K562 (cell line): ENCODE results near the gene LMLN. TPM values are rescaled to one million over a fixed set of nuclear protein-coding genes. Genes with fewer than 3 reads are reported as not detected.
"Not testable (repeated sequence)": the region's sequence is repeated elsewhere in the genome, so short reads cannot be mapped to it uniquely, and the experiment has no call there.

Source experiments
- ATAC-seq: fragments of 200-7000 bp; cut with Tn5 transposase; 3 replicates; pipeline ENCODE4 v1.9.1; 2020; ENCODE audit warnings: moderate library complexity
- BruUV-seq: library from RNA; stranded (reverse); fragments of 400-500 nt; replicated peaks from 2 replicates; lab custom pipeline; 2021; lab: Mats Ljungman, UMichigan
- CTCF ChIA-PET: fragments of 300-600 bp; formaldehyde crosslinking; extraction: SDS; loops from one replicate; lab custom pipeline; 2021; ENCODE audit warnings: low intra/inter-chr PET ratio; lab: Yijun Ruan, JAX
- POLR2A ChIA-PET: fragments of 300-600, 350-650 bp; sonication (Branson Sonifier 250); formaldehyde crosslinking; extraction: SDS; loops from one replicate; lab custom pipeline; 2021; ENCODE audit warnings: antibody characterized with exemption, inconsistent platforms; lab: Yijun Ruan, JAX
- DNase-seq, 4 experiments: peaks; one replicate each; pipeline versions ENCODE4 v3.0.0 to v3.0.0-alpha.2; 2011 to 2018; ENCODE audit warnings: low spot score in 3 of 4, mixed read lengths in 3 of 4; ENCODE audit errors: extremely low read depth in 1 of 4
- FAIRE-seq: peaks from 2 replicates; lab custom pipeline; 2011; peaks lifted over from hg19 to GRCh38; lab: Jason Lieb, UNC
- H2AFZ ChIP-seq: 2 replicates; pipeline ENCODE4 v1.6.0; 2011; ENCODE audit warnings: low read depth, low read length, control low read depth, inconsistent platforms
- H3K27ac ChIP-seq: fragments of 200-600 bp; 3 replicates; pipeline ENCODE4 v1.8.0; 2011; ENCODE audit warnings: low read depth, mild to moderate bottlenecking, control low read depth, inconsistent platforms, low read length, moderate library complexity, mixed read lengths; ENCODE audit errors: extremely low read depth
- H3K27me3 ChIP-seq, 2 experiments: fragments of 300-600 bp in 1 of 2; 2 replicates in 1 of 2; 3 replicates in 1 of 2; pipeline versions ENCODE4 v1.6.0 to v1.8.0; 2011; ENCODE audit warnings: inconsistent platforms in 2 of 2, low read length in 2 of 2, mild to moderate bottlenecking in 1 of 2, mixed read lengths in 1 of 2, moderate library complexity in 1 of 2; ENCODE audit not compliant: control insufficient read depth in 2 of 2, insufficient read depth in 2 of 2
- H3K36me3 ChIP-seq: fragments of 300-600 bp; 3 replicates; pipeline ENCODE4 v1.8.0; 2011; ENCODE audit warnings: mild to moderate bottlenecking, low read length, inconsistent platforms; ENCODE audit not compliant: control insufficient read depth, insufficient read depth
- H3K4me1 ChIP-seq, 2 experiments: fragments of 200-600 bp in 1 of 2; replicated peaks in 1 of 2; 2 replicates in 1 of 2; 3 replicates in 1 of 2; pipeline versions ENCODE4 v1.5.1 to v1.8.0; 2011; ENCODE audit warnings: inconsistent platforms in 2 of 2, low read length in 2 of 2, mild to moderate bottlenecking in 1 of 2, mixed read lengths in 1 of 2, moderate library complexity in 1 of 2; ENCODE audit not compliant: control insufficient read depth in 2 of 2, insufficient read depth in 2 of 2
- H3K4me2 ChIP-seq: 2 replicates; pipeline ENCODE4 v1.6.1; 2011; ENCODE audit warnings: low read length, control low read depth, inconsistent platforms, mixed read lengths; ENCODE audit not compliant: insufficient read depth
- H3K4me3 ChIP-seq: fragments of 200-600 bp; sonication (generic), shearing (Covaris generic); 2 replicates; pipeline ENCODE4 v1.5.1; 2016; ENCODE audit warnings: control low read depth, inconsistent platforms
- H3K79me2 ChIP-seq: fragments of 200-600 bp; 3 replicates; pipeline ENCODE4 v1.8.0; 2011; ENCODE audit warnings: low read length, inconsistent platforms; ENCODE audit not compliant: control insufficient read depth, insufficient read depth
- H3K9ac ChIP-seq, 2 experiments: 2 replicates each; pipeline versions ENCODE4 v1.6.0 to v1.6.1; 2011; ENCODE audit warnings: low read depth in 2 of 2, low read length in 2 of 2, control low read depth in 1 of 2, inconsistent platforms in 1 of 2, mild to moderate bottlenecking in 1 of 2, mixed read lengths in 1 of 2; ENCODE audit not compliant: insufficient read depth in 1 of 2
- H3K9me1 ChIP-seq: one replicate; pipeline ENCODE4 v1.6.0; 2011; ENCODE audit warnings: inconsistent platforms, mild to moderate bottlenecking, low read length, moderate library complexity; ENCODE audit not compliant: control insufficient read depth, insufficient read depth
- H3K9me3 ChIP-seq: replicated peaks from 2 replicates; pipeline ENCODE4 v1.5.1; 2011; ENCODE audit warnings: low read depth, low read length, inconsistent platforms; ENCODE audit not compliant: control insufficient read depth, insufficient read depth
- H4K20me1 ChIP-seq: replicated peaks from 2 replicates; pipeline ENCODE4 v1.6.1; 2011; ENCODE audit warnings: low read length, inconsistent platforms, mixed read lengths; ENCODE audit not compliant: control insufficient read depth, insufficient read depth
- BCOR ChIP-seq: fragments of 450-650 bp; IDR thresholded peaks from 2 replicates; pipeline ENCODE4 v1.6.1; 2016
- JUNB ChIP-seq: fragments of 450-650 bp; formaldehyde crosslinking; conservative IDR thresholded peaks from 2 replicates; pipeline ENCODE4 v1.4.0; 2020; ENCODE audit warnings: mild to moderate bottlenecking
- KDM1A ChIP-seq, 2 experiments: fragments of 450-650 bp; IDR thresholded peaks; 2 replicates each; pipeline ENCODE4 v1.6.1; 2016; ENCODE audit warnings: mild to moderate bottlenecking in 2 of 2
- U2AF2 ChIP-seq: fragments of 200-400 bp; formaldehyde crosslinking; optimal IDR thresholded peaks from 2 replicates; pipeline ENCODE3; 2017; ENCODE audit warnings: low read depth, mild to moderate bottlenecking, low read length
- ZNF146 ChIP-seq: IDR thresholded peaks from one replicate; pipeline ENCODE4 v1.6.1; 2018; ENCODE audit warnings: missing compliant biosample characterization; ENCODE audit not compliant: unreplicated experiment
- WGBS: fragments of 100-300 bp; shearing (Covaris generic); methylation state at CpG from one replicate; pipeline ENCODE4 v1.1.6; 2016; ENCODE audit warnings: low coverage, mixed read lengths; ENCODE audit not compliant: insufficient coverage; ENCODE audit errors: missing lambda C conversion rate; 5-methylcytosine and 5-hydroxymethylcytosine counted together
- in situ Hi-C: fragments of 300-500 bp; cut with MboI; formaldehyde crosslinking; loops from 4 replicates; pipeline ENCODE4 v1.15.0; 2018; ENCODE audit warnings: inconsistent platforms, mixed read lengths
- intact Hi-C: fragments of 100-400 bp; cut with micrococcal nuclease; formaldehyde crosslinking; loops from 2 replicates; pipeline ENCODE4 v1.14.2; 2022
- polyA plus RNA-seq, 8 experiments: library from polyadenylated mRNA; depleted of rRNA in 4 of 8; stranded (reverse) in 5 of 8; unstranded in 3 of 8; fragments of >200 nt; fragmentation: Nextera tagmentation in 2 of 8; fragmentation: Illumina TruSeq in 1 of 8; extraction: Ambion mirVana in 2 of 8; extraction: Trizol in 1 of 8; gene quantifications; 2 replicates each; pipeline versions ENCODE4 v1.2.1 to v1.2.3, GENCODE V29; 2011 to 2014; ENCODE audit warnings: inconsistent platforms in 1 of 8, missing spikeins in 1 of 8
- total RNA-seq, 7 experiments: library from RNA; depleted of rRNA in 6 of 7; stranded (reverse); fragments of >200 nt in 6 of 7; fragmentation: Illumina TruSeq in 2 of 7; extraction: Trizol in 2 of 7; gene quantifications; 2 replicates each; pipeline versions ENCODE4 v1.2.1 to v1.2.3, GENCODE V29; 2011 to 2021; ENCODE audit warnings: low replicate concordance in 1 of 7
- TF ChIP-seq, protein P1 (sequence below): IDR thresholded peaks from 2 replicates; pipeline ENCODE4 v1.6.1; 2012; ENCODE audit warnings: low read depth, low read length, improper control_type of control experiment, borderline replicate concordance

The LMLN gene
- total and polyA plus RNA-seq, 9 of the 15 experiments (the other 6 are each of a cell fraction or from before 2014, with no cell fraction given) = 2.2 to 15.9 (median 6.9) TPM

GRCh38 chr3:197927578-197927977 is 32.4 kb upstream of the LMLN start:
- H3K9me3 ChIP-seq, H3K36me3 ChIP-seq, H3K4me2 ChIP-seq, H3K27ac ChIP-seq, DNase-seq, CTCF ChIA-PET, H4K20me1 ChIP-seq, H3K4me1 ChIP-seq, H3K9ac ChIP-seq, FAIRE-seq, in situ Hi-C loops, ATAC-seq, POLR2A ChIA-PET, H3K79me2 ChIP-seq, H3K27me3 ChIP-seq, H2AFZ ChIP-seq, H3K4me3 ChIP-seq, BruUV-seq, intact Hi-C loops, H3K9me1 ChIP-seq: not testable (repeated sequence)
- TF ChIP-seq KDM1A (IDR thresholded peaks at IDR 0.05) = 0 out of 4 replicates have a peak, but pooled peaks of 1 of the 2 experiments have one; percentile 36
- TF ChIP-seq BCOR = peak; percentile 56
- peak; percentile 88 for TF ChIP-seq ZNF146 (CRISPR knock-in tag)
- WGBS = 59% methylated on average over 3 of the region's 3 CpGs

- H3K27me3 ChIP-seq = no peaks in the 10 kb centered on the region
- FAIRE-seq = no peak
- no TSS peak for BruUV-seq
- no peak overlapping the region for H3K9ac ChIP-seq
- ChIA-PET POLR2A (interaction anchor here (0.8 to 2.2 kb wide), 4 partner anchors 9 to 45 kb away, joined by 3 to 6 read pairs (median 3); no protein-coding TSS in a partner anchor), CTCF (no interaction called here)
- TF ChIP-seq JUNB (CRISPR knock-in tag) (no peak), U2AF2 (no peak)
- TF ChIP-seq, protein P1, sequence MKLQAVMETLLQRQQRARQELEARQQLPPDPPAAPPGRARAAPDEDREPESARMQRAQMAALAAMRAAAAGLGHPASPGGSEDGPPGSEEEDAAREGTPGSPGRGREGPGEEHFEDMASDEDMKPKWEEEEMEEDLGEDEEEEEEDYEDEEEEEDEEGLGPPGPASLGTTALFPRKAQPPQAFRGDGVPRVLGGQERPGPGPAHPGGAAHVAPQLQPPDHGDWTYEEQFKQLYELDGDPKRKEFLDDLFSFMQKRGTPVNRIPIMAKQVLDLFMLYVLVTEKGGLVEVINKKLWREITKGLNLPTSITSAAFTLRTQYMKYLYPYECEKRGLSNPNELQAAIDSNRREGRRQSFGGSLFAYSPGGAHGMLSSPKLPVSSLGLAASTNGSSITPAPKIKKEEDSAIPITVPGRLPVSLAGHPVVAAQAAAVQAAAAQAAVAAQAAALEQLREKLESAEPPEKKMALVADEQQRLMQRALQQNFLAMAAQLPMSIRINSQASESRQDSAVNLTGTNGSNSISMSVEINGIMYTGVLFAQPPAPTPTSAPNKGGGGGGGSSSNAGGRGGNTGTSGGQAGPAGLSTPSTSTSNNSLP = no peak
- H4K20me1 ChIP-seq = no peaks in the 10 kb centered on the region
- no peak overlapping the region for H3K4me3 ChIP-seq
- no peak overlapping the region for H2AFZ ChIP-seq
- peaks cover 0 to 3% of the 10 kb centered on the region in 2 experiments; a peak in 3 of 5 replicates for H3K4me1 ChIP-seq
- DNase-seq = no peak
- no peak for ATAC-seq
- 61% methylated on average over 15 of the region's 15 CpGs for WGBS
- in situ Hi-C loops (no loop called here), intact Hi-C loops (no loop called here)
- no peaks in the 10 kb centered on the region for H3K36me3 ChIP-seq
- no peak overlapping the region for H3K4me2 ChIP-seq
- no peaks in the 10 kb centered on the region for H3K79me2 ChIP-seq
- H3K9me3 ChIP-seq = no peaks in the 10 kb centered on the region
- H3K9me1 ChIP-seq = no peaks in the 10 kb centered on the region
- H3K27ac ChIP-seq = no peak overlapping the region
Measured at GRCh38 chr3:197936819-197937384, 23.1 kb upstream of the LMLN start.
